Putamen (tissue), 1 donor: ENCODE results near the gene STXBP2.

Experiments used
- DNase-seq: peaks from one replicate; pipeline ENCODE4 v3.0.0-alpha.2; 2016; ENCODE audit warnings: low spot score

The STXBP2 gene

GRCh38 chr19:7612282-7613274 is 24.3 kb upstream of the STXBP2 start:
- DNase-seq = no peak

- no peak for DNase-seq
Observed at GRCh38 chr19:7614859-7615741, 21.8 kb upstream of the STXBP2 start.

GRCh38 chr19:7617172-7617571 is 19.7 kb upstream of the STXBP2 start:
- DNase-seq = no peak

GRCh38 chr19:7617735-7618134 is 19.2 kb upstream of the STXBP2 start:
- DNase-seq = no peak

GRCh38 chr19:7618348-7618747 is 18.6 kb upstream of the STXBP2 start:
- DNase-seq = no peak

GRCh38 chr19:7618771-7619510 is 18.0 kb upstream of the STXBP2 start:
- DNase-seq = no peak

GRCh38 chr19:7619671-7620441 is 17.1 kb upstream of the STXBP2 start:
- no peak for DNase-seq

- DNase-seq = no peak
Observed at GRCh38 chr19:7620442-7621412, 16.2 kb upstream of the STXBP2 start.

GRCh38 chr19:7622933-7623685 is 13.8 kb upstream of the STXBP2 start:
- DNase-seq = no peak

GRCh38 chr19:7623725-7624603 is 12.9 kb upstream of the STXBP2 start:
- DNase-seq = no peak

GRCh38 chr19:7624810-7625209 is 12.1 kb upstream of the STXBP2 start:
- no peak for DNase-seq

- DNase-seq = no peak
Observed at GRCh38 chr19:7625763-7626372, 11.0 kb upstream of the STXBP2 start.

GRCh38 chr19:7627166-7627565 is 9.7 kb upstream of the STXBP2 start:
- DNase-seq = no peak

GRCh38 chr19:7628589-7629311 is 8.2 kb upstream of the STXBP2 start:
- no peak for DNase-seq

GRCh38 chr19:7629347-7630054 is 7.4 kb upstream of the STXBP2 start, which contains the start of the genes PET100 and XAB2:
TSS of gene PET100 (plus strand) at chr19:7629793. CDS start at chr19:7629834, 41 bp downstream.
TSS of gene XAB2 (minus strand) at chr19:7629545. CDS start at chr19:7629527, 18 bp downstream.
- DNase-seq = peak; percentile 99

- DNase-seq = no peak
Observed at GRCh38 chr19:7631577-7631976, 5.3 kb upstream of the STXBP2 start.
